K562 (cell line): ENCODE data around the gene ARHGEF40. TPM values are rescaled to one million over a fixed set of nuclear protein-coding genes. Genes with fewer than 3 reads are reported as not detected.

ENCODE experiments used
- ESRRA ChIP-seq: fragments of 450-650 bp; IDR thresholded peaks from 2 replicates; pipeline ENCODE4 v1.6.1; 2014; ENCODE audit warnings: low read depth, mild to moderate bottlenecking, moderate library complexity, borderline replicate concordance
- MCM3 ChIP-seq: fragments of 450-650 bp; IDR thresholded peaks from 2 replicates; pipeline ENCODE4 v1.6.1; 2016
- MYC ChIP-seq, 2 experiments: fragments of 250-450 bp in 1 of 2; sonication (Bioruptor Pico) in 1 of 2; IDR thresholded peaks; 2 replicates each; pipeline versions ENCODE4 v1.5.1 to v1.6.1; 2012 to 2021; ENCODE audit warnings: low read depth in 2 of 2, borderline replicate concordance in 1 of 2, improper control_type of control experiment in 1 of 2, low read length in 1 of 2, mild to moderate bottlenecking in 1 of 2, moderate library complexity in 1 of 2
- NCOA6 ChIP-seq: fragments of 450-650 bp; IDR thresholded peaks from 2 replicates; pipeline ENCODE4 v1.6.1; 2017; ENCODE audit warnings: mild to moderate bottlenecking
- NEUROD1 ChIP-seq: fragments of 150-350 bp; IDR thresholded peaks from 2 replicates; pipeline ENCODE4 v1.6.1; 2014; ENCODE audit warnings: borderline replicate concordance, low read length, low read depth; ENCODE audit not compliant: partially characterized antibody
- NRF1 ChIP-seq, 2 experiments: fragments of 450-650 bp; IDR thresholded peaks in 1 of 2; conservative IDR thresholded peaks in 1 of 2; 2 replicates each; pipeline ENCODE4 v1.6.1; 2014; ENCODE audit warnings: mild to moderate bottlenecking in 2 of 2
- POLR2A ChIP-seq: fragments of 450-650 bp; conservative IDR thresholded peaks from 2 replicates; pipeline ENCODE4 v1.6.1; 2016
- POLR2AphosphoS2 ChIP-seq: IDR thresholded peaks from 2 replicates; pipeline ENCODE4 v1.6.1; 2012; ENCODE audit warnings: low read length, improper control_type of control experiment
- POLR2G ChIP-seq: fragments of 200-400 bp; formaldehyde crosslinking; IDR thresholded peaks from 2 replicates; pipeline ENCODE4 v1.6.1; 2017; ENCODE audit warnings: low read depth, mild to moderate bottlenecking, antibody characterized with exemption, low read length, moderate library complexity
- RB1 ChIP-seq: fragments of 450-650 bp; IDR thresholded peaks from 2 replicates; pipeline ENCODE4 v1.6.1; 2017; ENCODE audit warnings: low read depth, mild to moderate bottlenecking
- RBFOX2 ChIP-seq: fragments of 200-400 bp; formaldehyde crosslinking; IDR thresholded peaks from 2 replicates; pipeline ENCODE4 v1.6.1; 2017; ENCODE audit warnings: low read depth, mild to moderate bottlenecking, low read length, moderate library complexity
- RCOR1 ChIP-seq, 2 experiments: IDR thresholded peaks; 2 replicates each; pipeline ENCODE4 v1.6.1; 2012; ENCODE audit warnings: low read depth in 2 of 2, low read length in 2 of 2, borderline replicate concordance in 1 of 2, improper control_type of control experiment in 1 of 2
- SAP30 ChIP-seq: fragments of 200-600 bp; sonication (generic); IDR thresholded peaks from 2 replicates; pipeline ENCODE4 v1.6.1; 2012; ENCODE audit warnings: borderline replicate concordance, low read depth, mild to moderate bottlenecking, moderate library complexity, low read length, control low read depth, inconsistent platforms; ENCODE audit not compliant: insufficient read depth, poor library complexity, severe bottlenecking
- SMAD4 ChIP-seq: fragments of 250-450 bp; sonication (Bioruptor Pico); conservative IDR thresholded peaks from 2 replicates; pipeline ENCODE4 v1.8.0; 2021; ENCODE audit warnings: inconsistent platforms, mild to moderate bottlenecking, moderate library complexity
- SUPT5H ChIP-seq: fragments of 450-650 bp; IDR thresholded peaks from 2 replicates; pipeline ENCODE4 v1.6.1; 2016
- TAF1 ChIP-seq: IDR thresholded peaks from 2 replicates; pipeline ENCODE4 v1.6.1; 2011; ENCODE audit warnings: mild to moderate bottlenecking, low read length, moderate library complexity; ENCODE audit not compliant: insufficient read depth, control insufficient read depth, severe bottlenecking; ENCODE audit errors: extremely low read depth
- TAL1 ChIP-seq: fragments of 450-650 bp; IDR thresholded peaks from 2 replicates; pipeline ENCODE4 v1.6.1; 2016; ENCODE audit warnings: mild to moderate bottlenecking
- THAP12 ChIP-seq: fragments of 250-450 bp; sonication (Bioruptor Pico); IDR thresholded peaks from 2 replicates; pipeline ENCODE4 v1.9.0; 2021; ENCODE audit warnings: mild to moderate bottlenecking, inconsistent platforms
- ZBTB17 ChIP-seq: fragments of 450-650 bp; formaldehyde crosslinking; IDR thresholded peaks from 2 replicates; pipeline ENCODE4 v1.4.0; 2020; ENCODE audit warnings: mild to moderate bottlenecking
- polyA plus RNA-seq, 8 experiments: library from polyadenylated mRNA; depleted of rRNA in 4 of 8; stranded (reverse) in 5 of 8; unstranded in 3 of 8; fragments of >200 nt; fragmentation: Nextera tagmentation in 2 of 8; fragmentation: Illumina TruSeq in 1 of 8; extraction: Ambion mirVana in 2 of 8; extraction: Trizol in 1 of 8; gene quantifications; 2 replicates each; pipeline versions ENCODE4 v1.2.1 to v1.2.3, GENCODE V29; 2011 to 2014; ENCODE audit warnings: inconsistent platforms in 1 of 8, missing spikeins in 1 of 8
- total RNA-seq, 7 experiments: library from RNA; depleted of rRNA in 6 of 7; stranded (reverse); fragments of >200 nt in 6 of 7; fragmentation: Illumina TruSeq in 2 of 7; extraction: Trizol in 2 of 7; gene quantifications; 2 replicates each; pipeline versions ENCODE4 v1.2.1 to v1.2.3, GENCODE V29; 2011 to 2021; ENCODE audit warnings: low replicate concordance in 1 of 7

Gene ARHGEF40
- total and polyA plus RNA-seq, 9 of the 15 experiments (the other 6 are each of a cell fraction or from before 2014, with no cell fraction given): 0.42 to 6.3 (median 3.8) TPM

- peak; percentile 61; the same call in 1 of the 2 replicates for TF ChIP-seq NCOA6
- no peak for TF ChIP-seq POLR2AphosphoS2
- peak; percentile 79 for TF ChIP-seq RBFOX2
- 0 out of 4 replicates have a peak, but pooled peaks of 1 of the 2 experiments have one; percentile 14 for TF ChIP-seq RCOR1 (IDR thresholded peaks at IDR 0.05; ENCODE audit: borderline replicate concordance in 1 of 2, low read depth in 2 of 2, low read length in 2 of 2)
- TF ChIP-seq SAP30: peak; percentile 38
- TF ChIP-seq NEUROD1: no peak
- TF ChIP-seq THAP12: 0 out of 2 replicates have a peak, but pooled peaks have one; percentile 55
- peak; percentile 73 for TF ChIP-seq ESRRA
- TF ChIP-seq SMAD4 (CRISPR knock-in tag): peak; percentile 73
- TF ChIP-seq ZBTB17: peak; percentile 48; the same call in 1 of the 2 replicates
- TF ChIP-seq NRF1 (conservative IDR thresholded peaks at IDR 0.05 in 1 of 2, IDR thresholded peaks at IDR 0.05 in 1 of 2): peak; percentile 45 to 58
- peak; percentile 87 for TF ChIP-seq POLR2G
- no peak for TF ChIP-seq TAL1
- TF ChIP-seq MCM3: no peak
- TF ChIP-seq POLR2A: peak; percentile 65
- peak; percentile 53; the same call in 1 of the 2 replicates for TF ChIP-seq MYC (IDR thresholded peaks at IDR 0.05; ENCODE audit: low read depth, low read length)
- no peak; the same call in 1 of the 2 replicates for TF ChIP-seq MYC (CRISPR knock-in tag; IDR thresholded peaks at IDR 0.05; ENCODE audit: borderline replicate concordance, low read depth)
- TF ChIP-seq RB1: peak; percentile 49; the same call in 1 of the 2 replicates
- TF ChIP-seq TAF1: peak; percentile 45
- TF ChIP-seq SUPT5H: peak; percentile 52; the same call in 1 of the 2 replicates
Measured at GRCh38 chr14:21024585-21025370, 45.3 kb upstream of the ARHGEF40 start, which contains the start of gene NDRG2 (continued).
